SK-N-SH (cell line): Measurements from ENCODE around the gene KCNH8.

Experiments used
- CTCF ChIP-seq: fragments of 200-600 bp; sonication (generic); IDR thresholded peaks from 2 replicates; pipeline ENCODE4 v1.6.1; 2017; ENCODE audit warnings: antibody characterized with exemption, mild to moderate bottlenecking, moderate library complexity
- EZH2phosphoT487 ChIP-seq: fragments of 200-600 bp; sonication (generic); IDR thresholded peaks from 2 replicates; pipeline ENCODE4 v1.6.1; 2017; ENCODE audit warnings: low read depth, mixed run types, mild to moderate bottlenecking, antibody characterized with exemption, moderate library complexity, borderline replicate concordance
- SMC3 ChIP-seq: IDR thresholded peaks from 2 replicates; pipeline ENCODE4 v1.6.1; 2012; ENCODE audit warnings: low read depth, low read length, improper control_type of control experiment

- TF ChIP-seq CTCF (no peak), EZH2phosphoT487 (no peak), SMC3 (no peak)
These were observed 23.5 kb downstream of the KCNH8 start for GRCh38 chr3:19171794-19172193.
